SK-N-SH (cell line): Measurements from ENCODE around the gene CD38. TPM values are rescaled to one million over a fixed set of nuclear protein-coding genes. Genes with fewer than 3 reads are reported as not detected.

Source experiments
- CTCF ChIA-PET: fragments of 300-600, 350-600 bp; formaldehyde crosslinking; extraction: SDS; loops from one replicate; lab custom pipeline; 2021; lab: Yijun Ruan, JAX
- POLR2A ChIA-PET: fragments of 350-600 bp; sonication (Branson Sonifier 250); formaldehyde crosslinking; extraction: SDS; loops from one replicate; lab custom pipeline; 2020; ENCODE audit warnings: antibody characterized with exemption, inconsistent platforms; lab: Yijun Ruan, JAX
- DNase-seq: peaks from one replicate; pipeline ENCODE4 v3.0.0; 2012
- H2AFZ ChIP-seq: fragments of 200-600 bp; sonication (generic); 2 replicates; pipeline ENCODE4 v1.8.1; 2016; ENCODE audit warnings: antibody characterized with exemption, mild to moderate bottlenecking, low read depth
- H3F3A ChIP-seq: fragments of 200-600 bp; sonication (generic); replicated peaks from 2 replicates; pipeline ENCODE3; 2016; ENCODE audit warnings: antibody characterized with exemption, mild to moderate bottlenecking; ENCODE audit not compliant: insufficient read depth
- H3K27ac ChIP-seq, 2 experiments: fragments of 200-500 bp in 1 of 2; fragments of 200-600 bp in 1 of 2; sonication (Bioruptor generic) in 1 of 2; sonication (generic), shearing (Covaris generic) in 1 of 2; 2 replicates each; pipeline versions ENCODE4 v1.5.1 to v1.6.1; 2014 to 2016; ENCODE audit warnings: low read depth in 2 of 2, inconsistent platforms in 1 of 2, low read length in 1 of 2, mild to moderate bottlenecking in 1 of 2, mixed read lengths in 1 of 2
- H3K27me3 ChIP-seq: fragments of 200-600 bp; sonication (generic), shearing (Covaris generic); 2 replicates; pipeline ENCODE4 v1.6.1; 2016; ENCODE audit warnings: mixed run types; ENCODE audit not compliant: insufficient read depth
- H3K36me3 ChIP-seq, 2 experiments: fragments of 200-500 bp in 1 of 2; fragments of 200-600 bp in 1 of 2; sonication (Bioruptor generic) in 1 of 2; sonication (generic) in 1 of 2; replicated peaks in 1 of 2; 2 replicates each; pipeline versions ENCODE3 to v1.5.1; 2014 to 2016; ENCODE audit warnings: low read length in 1 of 2, mild to moderate bottlenecking in 1 of 2; ENCODE audit not compliant: insufficient read depth in 2 of 2, control insufficient read depth in 1 of 2
- H3K4me1 ChIP-seq, 2 experiments: fragments of 200-500 bp in 1 of 2; fragments of 200-600 bp in 1 of 2; sonication (Bioruptor generic) in 1 of 2; sonication (generic), shearing (Covaris generic) in 1 of 2; 2 replicates each; pipeline versions ENCODE4 v1.5.1 to v1.6.1; 2014 to 2016; ENCODE audit warnings: low read depth in 1 of 2, low read length in 1 of 2, mixed run types in 1 of 2; ENCODE audit not compliant: insufficient read depth in 2 of 2, control insufficient read depth in 1 of 2
- H3K4me2 ChIP-seq: fragments of 200-600 bp; sonication (generic), shearing (Covaris generic); 2 replicates; pipeline ENCODE4 v1.6.1; 2017; ENCODE audit warnings: mixed run types
- H3K4me3 ChIP-seq, 2 experiments: fragments of 200-500 bp in 1 of 2; fragments of 200-600 bp in 1 of 2; sonication (Bioruptor generic) in 1 of 2; sonication (generic), shearing (Covaris generic) in 1 of 2; 2 replicates each; pipeline versions ENCODE4 v1.5.1 to v1.8.1; 2014 to 2016; ENCODE audit warnings: low read depth in 2 of 2, inconsistent platforms in 1 of 2, low read length in 1 of 2, mild to moderate bottlenecking in 1 of 2, mixed read lengths in 1 of 2, moderate library complexity in 1 of 2
- H3K79me2 ChIP-seq: fragments of 200-600 bp; sonication (generic); 2 replicates; pipeline ENCODE4 v1.8.1; 2017; ENCODE audit warnings: mild to moderate bottlenecking; ENCODE audit not compliant: insufficient read depth
- H3K9ac ChIP-seq: fragments of 200-600 bp; sonication (generic); 2 replicates; pipeline ENCODE4 v1.6.1; 2017; ENCODE audit warnings: mixed run types
- H3K9me2 ChIP-seq: fragments of 200-600 bp; sonication (generic); 2 replicates; pipeline ENCODE4 v1.6.1; 2017; ENCODE audit warnings: mixed run types
- H3K9me3 ChIP-seq: fragments of 200-600 bp; sonication (generic); 2 replicates; pipeline ENCODE4 v1.6.1; 2017; ENCODE audit warnings: mixed run types, mild to moderate bottlenecking, moderate library complexity
- H4K20me1 ChIP-seq: fragments of 200-600 bp; sonication (generic); 2 replicates; pipeline ENCODE4 v1.6.1; 2017; ENCODE audit warnings: mild to moderate bottlenecking, mixed run types; ENCODE audit not compliant: insufficient read depth
- ELF1 ChIP-seq: IDR thresholded peaks from 2 replicates; pipeline ENCODE4 v1.4.0; 2012
- GATA2 ChIP-seq: sonication (generic); formaldehyde crosslinking; IDR thresholded peaks from 2 replicates; pipeline ENCODE4 v1.5.0; 2020; ENCODE audit warnings: mild to moderate bottlenecking, missing genetic modification reagents
- MEF2A ChIP-seq: IDR thresholded peaks from 2 replicates; pipeline ENCODE4 v1.4.0; 2012; ENCODE audit warnings: low read depth, borderline replicate concordance
- MXI1 ChIP-seq: IDR thresholded peaks from 2 replicates; pipeline ENCODE4 v1.6.1; 2012; ENCODE audit warnings: mild to moderate bottlenecking, low read depth, low read length, improper control_type of control experiment
- POLR2AphosphoS5 ChIP-seq: IDR thresholded peaks from 2 replicates; pipeline ENCODE4 v1.6.1; 2012; ENCODE audit warnings: low read depth, low read length
- RAD21 ChIP-seq: IDR thresholded peaks from 2 replicates; pipeline ENCODE4 v1.6.1; 2012; ENCODE audit warnings: mild to moderate bottlenecking, low read length
- WGBS: methylation state at CpG from one replicate; pipeline ENCODE4 v1.1.6; 2017; ENCODE audit warnings: low lambda C conversion rate; 5-methylcytosine and 5-hydroxymethylcytosine counted together
- polyA plus RNA-seq, 3 experiments: library from polyadenylated mRNA; depleted of rRNA; stranded (reverse); fragments of >200 nt; gene quantifications; 2 replicates each; pipeline ENCODE4 v1.2.3, GENCODE V29; 2012
- TF ChIP-seq, protein P1 (sequence below): fragments of 200-600 bp; sonication (generic); IDR thresholded peaks from 2 replicates; pipeline ENCODE4 v1.6.1; 2017; ENCODE audit warnings: antibody characterized with exemption, mild to moderate bottlenecking, moderate library complexity
- TF ChIP-seq, protein P2 (sequence below): IDR thresholded peaks from 2 replicates; pipeline ENCODE4 v1.6.1; 2012; ENCODE audit warnings: mild to moderate bottlenecking, low read depth, low read length, moderate library complexity

The CD38 gene
- polyA plus RNA-seq, 1 of the 3 experiments (the other 2 are of a cell fraction), result 0.02 TPM

DNA sequence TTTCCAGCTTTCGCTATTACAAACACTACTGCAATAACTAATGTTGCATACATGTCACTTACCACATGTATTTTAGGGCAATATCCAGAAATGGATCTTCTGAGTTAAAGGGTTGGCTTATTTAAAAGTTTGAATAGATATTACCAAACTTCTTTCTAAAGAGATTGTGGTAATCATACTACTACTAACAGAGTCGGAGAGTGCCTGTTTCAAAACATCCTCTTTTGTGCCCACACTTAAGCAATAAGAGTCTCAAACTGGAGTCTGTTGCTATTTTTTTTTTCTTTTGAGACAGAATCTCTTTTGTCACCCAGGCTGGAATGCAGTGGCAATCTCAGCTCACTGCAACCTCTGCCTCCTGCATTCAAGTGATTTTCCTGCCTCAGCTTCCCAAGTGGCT, 124.6 kb downstream of the CD38 start:
- H3F3A ChIP-seq, result no peaks in the 10 kb centered on the region
- H4K20me1 ChIP-seq, result no peaks in the 10 kb centered on the region
- H3K36me3 ChIP-seq, result no peaks in the 10 kb centered on the region
- H3K9ac ChIP-seq, result no peak overlapping the region
- TF ChIP-seq, protein P1, sequence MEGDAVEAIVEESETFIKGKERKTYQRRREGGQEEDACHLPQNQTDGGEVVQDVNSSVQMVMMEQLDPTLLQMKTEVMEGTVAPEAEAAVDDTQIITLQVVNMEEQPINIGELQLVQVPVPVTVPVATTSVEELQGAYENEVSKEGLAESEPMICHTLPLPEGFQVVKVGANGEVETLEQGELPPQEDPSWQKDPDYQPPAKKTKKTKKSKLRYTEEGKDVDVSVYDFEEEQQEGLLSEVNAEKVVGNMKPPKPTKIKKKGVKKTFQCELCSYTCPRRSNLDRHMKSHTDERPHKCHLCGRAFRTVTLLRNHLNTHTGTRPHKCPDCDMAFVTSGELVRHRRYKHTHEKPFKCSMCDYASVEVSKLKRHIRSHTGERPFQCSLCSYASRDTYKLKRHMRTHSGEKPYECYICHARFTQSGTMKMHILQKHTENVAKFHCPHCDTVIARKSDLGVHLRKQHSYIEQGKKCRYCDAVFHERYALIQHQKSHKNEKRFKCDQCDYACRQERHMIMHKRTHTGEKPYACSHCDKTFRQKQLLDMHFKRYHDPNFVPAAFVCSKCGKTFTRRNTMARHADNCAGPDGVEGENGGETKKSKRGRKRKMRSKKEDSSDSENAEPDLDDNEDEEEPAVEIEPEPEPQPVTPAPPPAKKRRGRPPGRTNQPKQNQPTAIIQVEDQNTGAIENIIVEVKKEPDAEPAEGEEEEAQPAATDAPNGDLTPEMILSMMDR, result no peak
- TF ChIP-seq, protein P2, sequence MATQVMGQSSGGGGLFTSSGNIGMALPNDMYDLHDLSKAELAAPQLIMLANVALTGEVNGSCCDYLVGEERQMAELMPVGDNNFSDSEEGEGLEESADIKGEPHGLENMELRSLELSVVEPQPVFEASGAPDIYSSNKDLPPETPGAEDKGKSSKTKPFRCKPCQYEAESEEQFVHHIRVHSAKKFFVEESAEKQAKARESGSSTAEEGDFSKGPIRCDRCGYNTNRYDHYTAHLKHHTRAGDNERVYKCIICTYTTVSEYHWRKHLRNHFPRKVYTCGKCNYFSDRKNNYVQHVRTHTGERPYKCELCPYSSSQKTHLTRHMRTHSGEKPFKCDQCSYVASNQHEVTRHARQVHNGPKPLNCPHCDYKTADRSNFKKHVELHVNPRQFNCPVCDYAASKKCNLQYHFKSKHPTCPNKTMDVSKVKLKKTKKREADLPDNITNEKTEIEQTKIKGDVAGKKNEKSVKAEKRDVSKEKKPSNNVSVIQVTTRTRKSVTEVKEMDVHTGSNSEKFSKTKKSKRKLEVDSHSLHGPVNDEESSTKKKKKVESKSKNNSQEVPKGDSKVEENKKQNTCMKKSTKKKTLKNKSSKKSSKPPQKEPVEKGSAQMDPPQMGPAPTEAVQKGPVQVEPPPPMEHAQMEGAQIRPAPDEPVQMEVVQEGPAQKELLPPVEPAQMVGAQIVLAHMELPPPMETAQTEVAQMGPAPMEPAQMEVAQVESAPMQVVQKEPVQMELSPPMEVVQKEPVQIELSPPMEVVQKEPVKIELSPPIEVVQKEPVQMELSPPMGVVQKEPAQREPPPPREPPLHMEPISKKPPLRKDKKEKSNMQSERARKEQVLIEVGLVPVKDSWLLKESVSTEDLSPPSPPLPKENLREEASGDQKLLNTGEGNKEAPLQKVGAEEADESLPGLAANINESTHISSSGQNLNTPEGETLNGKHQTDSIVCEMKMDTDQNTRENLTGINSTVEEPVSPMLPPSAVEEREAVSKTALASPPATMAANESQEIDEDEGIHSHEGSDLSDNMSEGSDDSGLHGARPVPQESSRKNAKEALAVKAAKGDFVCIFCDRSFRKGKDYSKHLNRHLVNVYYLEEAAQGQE, result no peak
- TF ChIP-seq MEF2A, result no peak
- no peak for TF ChIP-seq GATA2 (CRISPR knock-in tag)
- TF ChIP-seq POLR2AphosphoS5, result no peak
- no peak for TF ChIP-seq MXI1
- TF ChIP-seq RAD21, result no peak
- TF ChIP-seq ELF1, result no peak
- ChIA-PET CTCF (interaction anchor here (0.8 to 3.8 kb wide), 4 partner anchors 20 to 423 kb away, joined by 3 to 21 read pairs (median 8); no protein-coding TSS in a partner anchor), POLR2A (no interaction called here)
- no peak overlapping the region for H3K4me2 ChIP-seq
- DNase-seq, result no peak
- no peaks in the 10 kb centered on the region for H3K9me3 ChIP-seq
- WGBS, result 81% methylated on average over 2 of the region's 2 CpGs
- H3K4me1 ChIP-seq, result peaks cover 0 to 10% of the 10 kb centered on the region in 2 experiments; a peak in 2 of 4 replicates
- no peaks in the 10 kb centered on the region for H3K79me2 ChIP-seq
- H3K9me2 ChIP-seq, result no peaks in the 10 kb centered on the region
- H2AFZ ChIP-seq, result no peak overlapping the region
- no peak overlapping the region for H3K27ac ChIP-seq
- H3K4me3 ChIP-seq, result no peak overlapping the region
- no peaks in the 10 kb centered on the region; the same call in 1 of the 2 replicates for H3K27me3 ChIP-seq

Other genes with a start within 250 kb of the CD38 start
- gene FBXL5, start 123.0 kb upstream of the CD38 start, polyA plus RNA-seq (2012; rRNA removed), result 13.5 and 17.2 TPM in 2 replicates
- gene FAM200B, start 96.5 kb upstream of the CD38 start, polyA plus RNA-seq (2012; rRNA removed), result 36.2 and 46.3 TPM in 2 replicates
- gene BST1, start 75.3 kb upstream of the CD38 start, polyA plus RNA-seq (2012; rRNA removed), result 7.3 and 8.3 TPM in 2 replicates
- gene FGFBP1, start 160.4 kb downstream of the CD38 start, polyA plus RNA-seq (2012; rRNA removed), result 0.11 and 0.13 TPM in 2 replicates
- gene FGFBP2, start 184.8 kb downstream of the CD38 start, polyA plus RNA-seq (2012; rRNA removed), result 0.62 and 1.7 TPM in 2 replicates